GM18909 (cell line): ENCODE measurements around the gene GGA2.
A peak's percentile ranks its signal among the peaks of the same experiment; 100 is the strongest.
"Not testable (repeated sequence)": the region's sequence is repeated elsewhere in the genome, so short reads cannot be mapped to it uniquely, and the experiment has no call there.

Experiments
- ATAC-seq: cut with Tn5 transposase; IDR thresholded peaks from one replicate; pipeline ENCODE4 v1.9.1; 2021; ENCODE audit warnings: mild to moderate bottlenecking; ENCODE audit not compliant: unreplicated experiment, poor library complexity

The GGA2 gene, protein sequence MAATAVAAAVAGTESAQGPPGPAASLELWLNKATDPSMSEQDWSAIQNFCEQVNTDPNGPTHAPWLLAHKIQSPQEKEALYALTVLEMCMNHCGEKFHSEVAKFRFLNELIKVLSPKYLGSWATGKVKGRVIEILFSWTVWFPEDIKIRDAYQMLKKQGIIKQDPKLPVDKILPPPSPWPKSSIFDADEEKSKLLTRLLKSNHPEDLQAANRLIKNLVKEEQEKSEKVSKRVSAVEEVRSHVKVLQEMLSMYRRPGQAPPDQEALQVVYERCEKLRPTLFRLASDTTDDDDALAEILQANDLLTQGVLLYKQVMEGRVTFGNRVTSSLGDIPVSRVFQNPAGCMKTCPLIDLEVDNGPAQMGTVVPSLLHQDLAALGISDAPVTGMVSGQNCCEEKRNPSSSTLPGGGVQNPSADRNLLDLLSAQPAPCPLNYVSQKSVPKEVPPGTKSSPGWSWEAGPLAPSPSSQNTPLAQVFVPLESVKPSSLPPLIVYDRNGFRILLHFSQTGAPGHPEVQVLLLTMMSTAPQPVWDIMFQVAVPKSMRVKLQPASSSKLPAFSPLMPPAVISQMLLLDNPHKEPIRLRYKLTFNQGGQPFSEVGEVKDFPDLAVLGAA

DNA sequence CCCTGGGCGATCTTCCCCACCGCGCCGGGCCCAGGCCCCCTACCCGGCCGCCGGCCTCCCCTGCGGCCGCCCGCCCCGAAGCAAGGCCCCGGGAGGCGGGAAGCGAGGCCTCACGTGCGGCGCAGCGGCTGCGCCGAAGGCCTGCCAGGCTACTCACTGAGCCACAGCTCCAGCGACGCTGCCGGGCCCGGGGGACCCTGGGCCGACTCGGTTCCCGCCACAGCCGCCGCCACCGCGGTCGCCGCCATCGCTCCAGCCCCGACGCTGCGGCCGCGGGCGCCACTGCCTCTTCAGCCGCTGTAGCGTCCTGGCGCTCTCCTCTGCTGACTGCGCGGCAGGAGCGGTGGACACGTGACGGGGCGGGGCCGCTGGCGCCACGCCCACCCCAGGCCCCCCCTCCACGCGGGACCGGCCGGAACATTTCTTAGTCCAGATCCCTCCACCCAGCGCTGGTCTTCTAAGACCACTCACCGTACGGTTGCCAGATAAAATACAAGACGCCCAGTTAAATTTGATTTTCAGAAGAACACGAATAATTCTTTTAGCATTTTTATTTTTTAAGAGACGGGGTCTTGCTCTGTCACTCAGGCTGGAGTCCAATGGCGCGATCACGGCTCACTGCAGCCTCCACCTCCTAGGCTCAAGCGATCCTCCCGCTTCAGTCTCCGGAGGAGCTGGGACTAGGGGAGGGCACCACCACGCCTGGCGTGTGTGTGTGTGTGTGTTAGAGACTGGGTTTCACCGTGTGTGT, at the start of gene GGA2:
GGA2 (minus strand) TSS at position 331 of the 751 bp plus-strand sequence; CDS start at position 248, 83 bp downstream.
- peak; percentile 81 for ATAC-seq

DNA sequence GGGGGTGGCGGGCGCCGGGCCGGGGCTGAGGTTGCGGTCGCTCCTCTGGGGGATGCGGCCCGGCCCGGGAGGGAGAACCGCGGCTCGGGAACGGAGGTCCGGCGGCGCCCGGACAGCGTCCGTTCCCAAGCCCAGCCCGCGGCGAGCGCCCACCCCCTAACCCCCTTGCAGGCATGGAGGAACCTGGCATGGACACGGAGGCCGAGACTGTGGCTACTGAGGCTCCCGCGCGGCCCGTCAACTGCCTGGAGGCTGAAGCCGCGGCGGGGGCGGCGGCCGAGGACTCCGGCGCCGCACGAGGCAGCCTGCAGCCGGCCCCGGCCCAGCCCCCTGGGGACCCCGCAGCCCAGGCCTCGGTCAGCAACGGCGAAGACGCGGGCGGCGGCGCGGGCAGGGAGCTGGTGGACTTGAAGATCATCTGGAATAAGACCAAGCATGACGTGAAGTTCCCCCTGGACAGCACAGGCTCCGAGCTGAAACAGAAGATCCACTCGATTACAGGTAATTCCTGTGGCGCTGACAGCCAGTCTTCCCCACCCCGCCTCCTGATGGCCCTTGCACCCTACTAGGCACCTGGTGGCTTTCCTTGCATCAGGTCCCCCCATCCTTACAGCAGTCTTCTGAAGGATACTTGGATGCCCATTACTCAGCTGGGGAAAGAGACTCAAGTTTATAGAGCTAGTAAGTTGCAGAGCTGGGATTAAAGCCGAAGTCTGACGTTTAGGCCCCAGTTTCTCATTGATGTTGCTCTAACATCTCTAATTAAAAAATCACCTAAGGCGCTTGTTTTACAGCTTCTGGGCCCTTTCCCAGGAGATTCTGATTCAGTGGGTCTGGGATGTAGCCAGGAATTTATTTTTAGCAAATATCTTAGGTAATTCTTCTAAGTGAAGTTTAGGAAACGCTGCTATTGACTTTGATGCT, 47.7 kb upstream of the GGA2 start:
- no peak for ATAC-seq

DNA sequence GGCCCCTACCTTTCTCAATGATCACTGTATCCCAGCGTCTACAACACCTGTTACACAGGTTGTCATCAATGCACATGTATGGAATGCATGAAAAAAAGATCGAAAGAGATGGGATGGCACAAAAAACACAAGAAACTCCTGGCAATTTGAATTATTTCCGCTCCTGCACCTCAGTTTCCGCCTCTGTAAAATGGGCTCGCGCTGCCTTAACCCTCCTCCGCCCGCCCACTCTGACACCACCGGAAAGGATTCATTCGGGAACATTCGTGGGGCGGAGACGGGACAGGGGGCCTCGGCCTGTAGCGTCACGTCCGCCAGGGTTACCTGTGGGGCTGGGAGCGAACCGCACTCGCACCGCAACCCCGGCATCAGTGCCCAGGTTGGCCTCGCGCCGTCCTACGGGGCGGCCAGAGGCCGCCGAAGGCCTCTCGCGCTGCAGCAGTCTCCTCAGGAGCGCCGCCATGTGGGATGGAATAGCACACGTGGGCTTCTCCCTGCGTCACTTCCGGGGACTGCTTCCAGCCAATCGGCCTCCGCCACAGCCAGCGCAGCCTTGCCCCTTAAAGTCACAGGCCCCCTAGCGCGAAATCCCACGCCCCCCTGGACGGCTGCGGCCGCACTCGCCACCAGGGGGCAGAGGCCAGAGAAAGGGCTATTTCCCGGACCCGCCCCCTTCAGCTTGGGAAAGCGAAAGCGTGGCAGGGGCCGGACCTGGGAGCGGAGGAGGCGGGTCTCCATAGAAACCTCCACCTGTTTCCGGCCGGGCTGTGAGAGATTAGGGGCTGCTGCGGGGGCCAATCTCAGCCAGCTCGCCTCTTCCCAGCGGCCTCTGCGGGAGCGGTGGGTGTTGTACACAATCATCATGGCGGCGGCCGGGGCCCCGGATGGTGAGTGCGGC, 46.8 kb upstream of the GGA2 start, which contains the start of the genes EARS2 and UBFD1:
EARS2 (minus strand) TSS at position 470 of the 898 bp plus-strand sequence; CDS start at position 463, 7 bp downstream.
UBFD1 (plus strand) TSS at position 847 of the 898 bp plus-strand sequence; CDS start at position 863, 16 bp downstream.
- peak; percentile 91 for ATAC-seq

DNA sequence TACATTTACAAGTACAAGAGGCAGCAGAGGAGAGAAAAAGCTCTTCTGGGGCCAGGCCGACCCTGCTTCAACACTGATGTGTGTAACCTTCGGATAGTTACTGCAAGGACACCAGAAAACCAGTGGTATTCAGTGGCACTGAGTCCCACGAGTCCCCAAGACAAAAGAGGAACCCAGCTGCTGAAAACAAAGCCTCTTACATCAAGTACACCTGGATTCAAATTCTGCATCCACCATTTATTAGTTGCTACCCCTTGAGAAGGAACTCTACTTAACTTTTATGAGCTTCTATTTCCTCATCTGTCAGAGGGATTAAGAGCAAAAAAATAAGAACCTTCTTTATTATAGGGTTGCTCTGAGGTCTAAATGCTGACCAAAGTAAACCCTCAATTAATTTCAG, 44.2 kb upstream of the GGA2 start:
- no peak for ATAC-seq

DNA sequence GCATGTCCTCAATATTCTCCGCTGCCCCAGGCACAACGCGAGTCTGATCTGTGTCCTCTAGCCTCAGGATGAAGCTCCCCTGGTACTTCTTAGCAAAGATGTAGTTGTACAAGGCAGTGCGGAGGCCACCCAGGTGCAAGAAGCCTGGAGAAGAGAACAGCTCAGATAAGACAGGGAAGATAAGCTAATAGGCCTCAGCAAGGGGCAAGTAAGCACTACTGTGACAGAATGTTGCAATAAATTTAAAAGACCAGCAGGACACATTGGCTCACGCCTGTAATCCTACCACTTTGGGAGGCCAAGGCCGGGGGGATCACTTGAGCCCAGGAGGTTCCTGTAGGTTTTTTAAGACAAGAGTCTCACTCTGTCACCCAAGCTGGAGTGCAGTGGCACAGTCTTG, 41.9 kb upstream of the GGA2 start:
- no peak for ATAC-seq

DNA sequence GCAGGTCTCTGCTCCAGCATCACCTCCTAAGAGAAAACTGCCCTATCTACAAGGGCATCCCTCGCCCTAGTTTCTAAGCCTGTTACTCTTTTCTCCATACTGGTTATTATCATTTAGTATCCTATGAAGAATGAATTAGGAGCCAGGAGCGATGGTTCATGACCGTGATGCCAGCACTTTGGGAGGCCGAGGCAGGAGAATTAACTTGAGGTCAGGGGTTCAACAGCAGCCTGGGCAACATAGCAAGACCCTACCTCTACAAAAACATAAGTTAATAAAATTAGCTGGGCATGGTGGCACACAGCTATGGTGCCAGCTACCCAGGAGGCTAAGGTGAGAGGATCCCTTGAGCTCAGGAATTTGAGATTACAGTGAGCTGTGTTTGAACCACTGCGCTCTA, 39.6 kb upstream of the GGA2 start:
- no peak for ATAC-seq

DNA sequence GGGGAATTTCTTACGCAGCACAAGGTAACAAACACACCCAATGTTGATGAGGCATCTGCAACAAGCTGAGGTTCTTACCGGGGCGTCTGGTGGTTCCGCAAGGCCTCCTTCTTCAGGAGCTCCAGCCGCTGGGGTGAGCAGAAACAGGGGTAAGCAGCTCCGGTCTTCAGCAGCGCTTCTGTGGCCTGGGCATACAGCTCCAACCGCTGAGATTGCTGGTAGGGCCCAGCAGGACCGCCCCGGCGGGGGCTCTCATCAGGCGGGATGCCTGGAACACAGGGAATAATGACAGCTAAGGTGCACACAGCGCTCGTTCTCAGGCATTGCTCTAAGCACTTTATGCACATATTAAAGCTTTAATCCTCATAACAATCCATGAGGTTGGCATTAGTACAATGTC, 34.1 kb upstream of the GGA2 start:
- ATAC-seq: no peak

DNA sequence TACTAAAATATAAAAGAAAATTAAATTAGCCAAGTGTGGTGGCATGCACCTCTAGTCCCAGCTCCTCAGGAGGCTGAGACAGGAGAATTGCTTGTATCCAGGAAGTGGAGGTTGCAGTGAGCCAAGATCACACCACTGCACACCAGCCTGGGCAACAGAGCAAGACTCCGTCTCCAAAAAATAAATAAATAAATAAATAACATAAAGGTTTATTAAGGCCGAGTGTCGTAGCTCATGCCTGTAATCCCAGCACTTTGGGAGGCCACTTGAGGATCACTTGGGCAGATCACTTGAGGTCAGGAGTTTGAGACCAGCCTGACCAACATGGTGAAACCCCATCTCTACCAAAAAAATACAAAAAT, 30.5 kb upstream of the GGA2 start:
- not testable (repeated sequence) for ATAC-seq

DNA sequence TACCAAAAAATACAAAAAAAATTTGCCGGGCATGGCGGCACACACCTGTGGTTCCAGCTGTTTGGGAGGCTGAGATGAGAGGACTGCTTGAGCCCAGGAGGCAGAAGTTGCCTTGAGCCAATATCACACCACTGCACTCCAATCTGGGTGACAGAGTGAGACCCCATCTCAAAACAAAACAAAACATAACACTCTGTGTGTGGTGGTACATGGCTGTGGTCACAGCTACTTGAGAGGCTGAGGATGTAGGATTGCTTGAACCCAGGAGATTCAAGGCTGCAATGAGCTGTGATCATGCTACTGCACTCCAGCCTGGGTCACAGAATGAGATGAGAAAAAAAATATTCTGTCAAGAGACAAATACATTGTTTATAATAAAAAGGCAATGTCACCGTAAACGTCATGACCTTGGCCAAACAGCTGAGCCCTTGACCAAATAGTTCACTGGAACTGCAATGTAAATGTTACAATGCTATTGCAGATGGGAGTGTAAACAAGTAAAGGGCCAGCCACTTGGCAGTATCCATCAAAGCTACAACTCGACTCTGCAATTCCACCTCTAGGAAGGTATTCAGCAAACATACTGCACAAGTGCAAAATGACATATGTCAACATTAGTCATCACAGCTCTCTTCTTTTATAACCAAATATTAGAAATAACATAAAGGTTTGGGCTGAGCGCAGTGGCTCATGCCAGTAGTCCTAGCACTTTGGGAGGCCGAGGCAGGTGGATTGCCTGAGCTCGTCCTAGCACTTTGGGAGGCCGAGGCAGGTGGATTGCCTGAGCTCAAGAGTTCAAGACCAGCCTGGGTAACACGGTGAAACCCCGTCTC, 29.9 kb upstream of the GGA2 start:
- ATAC-seq: no peak

DNA sequence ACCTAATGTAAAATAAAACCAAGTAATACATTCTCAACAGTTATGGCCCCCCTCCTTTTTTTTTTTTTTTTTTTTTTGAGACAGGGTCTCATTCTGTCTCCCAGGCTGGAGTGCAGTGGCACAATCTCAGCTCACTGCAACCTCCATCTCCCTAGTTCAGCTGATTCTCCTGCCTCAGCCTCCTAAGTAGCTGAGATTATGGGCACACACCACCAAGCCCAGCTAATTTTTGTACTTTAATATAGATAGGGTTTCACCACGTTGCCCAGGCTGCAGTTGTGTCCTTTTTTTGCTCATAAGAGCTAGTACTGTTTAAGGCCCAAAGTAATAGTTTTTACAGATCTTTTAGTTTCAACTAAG, 28.6 kb upstream of the GGA2 start:
- ATAC-seq: no peak

DNA sequence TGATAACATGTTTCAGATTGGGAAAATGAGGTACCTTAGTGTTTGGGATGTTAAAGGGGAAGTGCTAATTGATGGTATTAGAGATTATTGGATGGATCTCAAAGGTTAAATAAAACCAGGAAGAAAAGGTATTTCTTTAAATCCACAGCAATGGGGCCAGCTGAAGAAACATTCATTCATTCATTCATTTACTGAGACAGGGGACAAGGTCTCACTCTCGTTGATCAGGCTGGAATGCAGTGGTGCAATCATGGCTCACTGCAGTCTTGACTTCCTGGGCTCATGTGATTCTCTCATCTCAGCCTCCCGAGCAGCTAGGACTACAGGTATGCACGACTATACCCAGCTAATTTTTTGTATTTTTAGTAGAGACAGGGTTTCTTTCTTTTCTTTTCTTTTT, 27.1 kb upstream of the GGA2 start:
- no peak for ATAC-seq

DNA sequence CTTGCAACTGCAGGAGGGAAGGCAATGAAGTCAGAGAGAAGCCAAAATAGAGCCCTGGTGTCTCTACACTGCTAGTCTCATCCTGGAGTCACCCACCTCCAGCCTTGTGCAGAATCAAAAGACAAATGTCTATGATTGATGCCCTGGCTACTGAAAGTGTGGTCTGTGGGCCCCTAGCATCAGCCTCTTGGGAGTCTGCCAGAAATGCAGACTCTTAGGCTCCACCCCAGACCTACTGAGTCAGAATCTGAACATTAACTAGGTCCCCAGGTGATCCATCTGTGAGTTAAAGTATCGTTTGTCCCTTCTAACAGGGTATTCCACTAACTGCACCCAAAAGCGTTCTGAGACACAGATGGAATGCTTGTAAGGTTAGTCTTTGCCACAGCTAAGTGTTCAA, 25.6 kb upstream of the GGA2 start:
- no peak for ATAC-seq

DNA sequence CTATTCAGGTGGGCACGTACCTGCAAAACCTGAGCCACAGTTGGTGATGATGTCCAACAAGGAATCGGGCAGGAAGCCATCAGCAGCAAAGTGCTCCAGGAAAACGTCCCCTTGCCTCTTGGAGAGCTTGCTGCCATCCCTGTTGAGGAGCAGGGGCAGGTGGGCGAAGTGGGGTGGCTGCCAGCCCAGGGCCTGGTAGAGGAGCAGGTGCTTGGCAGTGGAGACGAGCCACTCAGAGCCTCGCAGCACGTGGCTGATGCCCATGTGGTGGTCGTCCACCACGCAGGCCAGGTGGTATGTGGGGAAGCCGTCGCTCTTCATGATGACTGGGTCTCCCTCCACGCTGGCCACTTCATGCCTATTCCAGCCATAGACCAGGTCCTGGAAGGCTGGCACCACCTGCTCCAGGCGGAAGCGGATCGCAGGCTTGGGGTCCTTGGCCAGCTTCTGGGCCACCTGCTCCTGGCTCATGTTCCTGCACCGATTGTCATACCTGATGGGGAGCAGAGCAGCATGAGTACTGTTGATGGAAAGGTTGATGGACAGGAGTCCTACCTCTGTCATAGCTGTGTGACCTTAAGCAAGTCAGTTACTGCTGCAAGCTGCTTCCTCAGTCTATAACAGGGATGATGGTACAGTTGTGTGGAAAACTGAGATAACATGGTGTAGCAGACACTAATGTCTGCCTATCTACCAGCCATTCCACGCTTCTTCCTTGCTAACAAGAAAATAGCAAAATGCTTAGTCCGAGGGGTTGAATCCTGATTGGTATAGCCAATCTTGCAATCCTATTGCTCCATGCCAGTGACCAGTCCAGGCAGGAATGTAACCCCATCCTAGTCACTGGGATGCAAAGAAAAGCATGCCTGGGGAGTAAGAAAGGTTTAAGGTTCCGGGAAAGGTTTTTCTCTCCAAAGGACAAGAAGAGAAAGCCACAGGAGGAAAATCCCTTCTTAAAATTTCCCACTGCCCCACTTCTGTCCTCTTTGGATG, 24.9 kb upstream of the GGA2 start:
- ATAC-seq: no peak

DNA sequence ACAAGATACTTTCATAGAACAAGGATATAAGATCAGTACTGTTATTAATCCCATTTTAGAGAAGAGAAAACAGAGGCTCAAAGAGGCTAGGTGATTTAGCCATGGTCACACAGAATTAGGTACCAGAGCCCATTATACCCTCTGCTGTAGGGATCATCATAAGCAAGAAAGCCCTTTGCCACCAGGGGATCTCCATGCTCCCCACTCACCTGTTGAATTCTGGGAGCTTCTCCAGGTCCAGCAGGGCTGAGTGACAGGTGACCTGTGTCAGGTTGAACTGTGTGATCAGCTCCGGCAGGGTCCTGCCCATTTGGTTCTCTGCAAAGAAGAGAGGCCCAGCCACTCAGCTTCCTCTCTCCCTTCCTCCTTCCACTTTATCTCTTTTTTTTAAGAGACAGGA, 22.2 kb upstream of the GGA2 start:
- ATAC-seq: no peak

DNA sequence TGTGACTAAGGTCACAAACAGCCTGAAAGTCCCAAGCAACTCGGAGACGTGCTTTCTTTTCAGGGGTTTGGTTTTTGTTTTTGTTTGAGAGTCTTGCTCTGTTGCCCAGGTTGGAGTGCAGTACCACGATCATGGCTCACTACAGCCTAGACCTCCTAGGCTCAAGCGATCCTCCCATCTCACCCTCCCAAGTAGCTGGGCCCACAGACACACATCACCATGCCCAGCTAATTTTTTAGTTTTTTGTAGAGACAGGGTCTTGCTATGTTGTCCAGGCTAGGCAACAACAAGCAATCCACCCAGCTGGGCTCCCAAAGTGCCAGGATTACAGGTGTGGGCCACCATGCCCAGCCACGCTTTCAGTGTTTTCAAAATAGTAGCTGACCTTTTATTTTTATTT, 19.8 kb upstream of the GGA2 start:
- no peak for ATAC-seq

DNA sequence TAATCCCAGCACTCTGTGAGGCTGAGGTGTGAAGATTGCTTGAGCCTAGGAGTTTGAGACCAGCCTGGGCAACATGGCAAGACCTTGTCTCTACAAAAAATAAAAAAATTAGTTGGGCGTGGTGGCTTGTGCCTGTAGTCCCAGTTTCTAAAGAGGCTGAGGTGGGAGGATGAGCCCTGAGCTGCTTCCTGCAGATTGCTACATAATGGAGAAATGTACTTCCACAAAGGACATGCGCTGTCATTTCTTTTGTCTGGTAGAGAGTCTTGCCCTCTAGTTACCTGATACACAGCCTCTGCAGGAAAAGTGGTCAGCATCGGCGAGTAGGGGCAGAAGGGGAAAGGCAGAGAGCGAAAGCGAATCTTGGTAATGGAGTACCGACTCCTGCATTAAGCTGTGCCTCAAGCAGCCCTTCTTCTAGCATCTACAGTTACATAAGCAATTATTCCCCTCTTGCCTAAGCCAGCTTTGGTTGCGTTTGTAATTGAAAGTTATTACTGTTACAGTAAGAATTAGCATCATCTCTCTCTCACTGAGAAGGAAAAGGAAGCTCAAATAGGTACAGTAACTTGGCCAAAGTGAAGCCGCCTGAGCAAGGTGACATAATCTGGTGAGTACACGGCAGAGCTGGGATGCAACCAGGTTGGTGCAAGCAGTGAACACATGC, 18.5 kb upstream of the GGA2 start:
- ATAC-seq: no peak
